Activated CD8-positive, alpha-beta T cell treated with anti-CD3 and anti-CD28 coated beads, Interleukin-2, amount 10 ng/mL, durations not matched to agents 7 days and 5 days (primary cell): ENCODE results near the gene CDC5L. TPM values are rescaled to one million over a fixed set of nuclear protein-coding genes. Genes with fewer than 3 reads are reported as not detected.

ENCODE experiments used
- ATAC-seq: fragments of 150-1000 bp; cut with Tn5 transposase; one replicate; pipeline ENCODE4 v1.10.0; 2021; ENCODE audit warnings: moderate library complexity
- CTCF ChIA-PET: fragments of 350-600 bp; sonication (Branson Sonifier 250); formaldehyde crosslinking; loops from one replicate; lab custom pipeline; 2021; ENCODE audit warnings: antibody characterized with exemption; lab: Charles Lee
- POLR2A ChIA-PET: fragments of 350-600 bp; sonication (Branson Sonifier 250); formaldehyde crosslinking; loops from one replicate; lab custom pipeline; 2021; ENCODE audit warnings: antibody characterized with exemption; lab: Charles Lee
- DNase-seq: peaks from one replicate; pipeline ENCODE4 v3.0.0-alpha.2; 2020
- H3K27ac Mint-ChIP-seq: one replicate; pipeline ENCODE4 v1.8.0; 2021; ENCODE audit warnings: mild to moderate bottlenecking, mixed read lengths
- H3K27me3 Mint-ChIP-seq: one replicate; pipeline ENCODE4 v1.8.0; 2021; ENCODE audit warnings: low read depth, mixed read lengths
- H3K36me3 Mint-ChIP-seq: one replicate; pipeline ENCODE4 v1.8.0; 2021; ENCODE audit warnings: low read depth, mixed read lengths
- H3K4me1 Mint-ChIP-seq: one replicate; pipeline ENCODE4 v1.8.0; 2021; ENCODE audit warnings: low read depth, mixed read lengths
- H3K4me3 Mint-ChIP-seq: one replicate; pipeline ENCODE4 v1.8.0; 2021; ENCODE audit warnings: mild to moderate bottlenecking, mixed read lengths
- H3K9me3 Mint-ChIP-seq: one replicate; pipeline ENCODE4 v1.8.0; 2022; ENCODE audit warnings: mixed read lengths; ENCODE audit not compliant: insufficient read depth
- total RNA-seq, 2 experiments: library from RNA; stranded (reverse); gene quantifications; one replicate each; pipeline ENCODE4 v1.2.3, GENCODE V29; 2021

The CDC5L gene
- total RNA-seq, 2 experiments from 2014 or later = 22.6 to 22.7 TPM

GRCh38 chr6:44458551-44458950, 71.0 kb downstream of the CDC5L start:
- Mint-ChIP-seq H3K27me3 (peaks cover 6% of the 10 kb centered on the region), H3K9me3 (no peaks in the 10 kb centered on the region), H3K36me3 (peaks cover 2% of the 10 kb centered on the region), H3K27ac (no peak overlapping the region), H3K4me3 (no peak overlapping the region), H3K4me1 (peaks cover 3% of the 10 kb centered on the region)
- CTCF ChIA-PET = interaction anchor here (0.9 to 11.6 kb wide), 7 partner anchors 11 to 190 kb away, joined by 3 to 52 read pairs (median 5); no protein-coding TSS in a partner anchor
- ATAC-seq = no peak
- DNase-seq = no peak
- POLR2A ChIA-PET = no interaction called here

GRCh38 chr6:44462335-44462734, 74.8 kb downstream of the CDC5L start:
- DNase-seq (no peak), ATAC-seq (no peak)
- Mint-ChIP-seq H3K4me1 (no peaks in the 10 kb centered on the region), H3K9me3 (no peaks in the 10 kb centered on the region), H3K27ac (no peak overlapping the region), H3K36me3 (no peaks in the 10 kb centered on the region), H3K27me3 (peaks cover 3% of the 10 kb centered on the region), H3K4me3 (no peak overlapping the region)
- CTCF ChIA-PET = interaction anchor here (11.6 kb wide), 1 partner anchor 15 kb away, joined by 52 read pairs; no protein-coding TSS in a partner anchor
- POLR2A ChIA-PET = no interaction called here

DNA sequence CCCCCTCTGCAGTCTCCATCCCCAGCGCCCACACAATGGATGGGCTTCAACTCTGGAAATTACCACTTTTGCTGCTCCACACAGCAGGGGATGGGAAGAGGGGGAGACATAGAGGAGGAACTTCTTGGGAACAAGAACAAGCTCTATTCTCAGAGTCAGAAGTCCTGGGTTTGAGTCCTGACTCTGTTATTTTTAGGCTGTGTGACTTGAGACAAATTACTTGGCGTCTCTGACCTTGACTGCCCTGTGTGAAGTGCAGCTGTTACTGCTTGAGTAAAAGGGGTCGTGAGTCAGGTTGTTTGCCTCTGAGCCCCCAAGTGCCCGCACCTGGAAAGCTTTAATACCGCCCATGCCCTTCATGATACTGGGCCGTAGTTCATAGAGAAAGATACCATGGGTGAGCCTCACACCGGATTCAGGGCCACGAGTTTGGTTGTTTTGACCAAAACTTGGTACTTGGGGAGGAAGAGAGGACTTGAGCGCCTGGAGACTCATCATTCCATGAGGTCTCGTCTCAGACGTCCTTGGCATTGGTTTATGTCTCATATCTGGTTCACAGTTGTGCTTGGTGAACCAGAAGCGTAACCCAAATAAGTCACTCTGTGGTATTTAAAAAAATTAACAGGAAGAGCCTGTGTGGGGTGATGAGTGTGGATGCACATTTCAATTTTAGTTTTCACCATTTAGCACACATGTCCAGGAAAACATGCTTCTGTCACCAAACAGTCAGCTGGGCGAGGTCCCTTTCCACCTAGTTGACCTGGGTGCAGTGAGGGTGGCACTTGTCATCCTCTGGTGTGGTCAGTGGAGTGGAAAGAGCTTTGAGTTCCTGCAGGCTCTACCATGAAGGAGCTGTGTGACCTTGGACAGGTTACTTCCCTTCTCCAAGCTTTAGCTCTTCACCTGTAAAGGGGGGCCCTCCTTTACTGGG, 75.6 kb downstream of the CDC5L start:
- DNase-seq = no peak
- Mint-ChIP-seq H3K36me3 (no peaks in the 10 kb centered on the region), H3K4me3 (no peak overlapping the region), H3K9me3 (no peaks in the 10 kb centered on the region), H3K4me1 (no peaks in the 10 kb centered on the region), H3K27ac (no peak overlapping the region), H3K27me3 (no peaks in the 10 kb centered on the region)
- ChIA-PET CTCF (interaction anchor here (1.3 to 11.6 kb wide), 2 partner anchors 14 to 32 kb away, joined by 5 to 52 read pairs; no protein-coding TSS in a partner anchor), POLR2A (no interaction called here)
- ATAC-seq = no peak

- H3K4me1 Mint-ChIP-seq = no peaks in the 10 kb centered on the region
- CTCF ChIA-PET = interaction anchor here (1.3 to 11.6 kb wide), 2 partner anchors 13 to 33 kb away, joined by 5 to 52 read pairs; no protein-coding TSS in a partner anchor
- H3K36me3 Mint-ChIP-seq = no peaks in the 10 kb centered on the region
- no peak overlapping the region for H3K4me3 Mint-ChIP-seq
- POLR2A ChIA-PET = no interaction called here
- no peak overlapping the region for H3K27ac Mint-ChIP-seq
- DNase-seq (no peak), ATAC-seq (no peak)
- no peaks in the 10 kb centered on the region for H3K9me3 Mint-ChIP-seq
- peaks cover under 1% of the 10 kb centered on the region for H3K27me3 Mint-ChIP-seq
Observed at GRCh38 chr6:44463728-44464450, 76.4 kb downstream of the CDC5L start.

GRCh38 chr6:44464527-44465310, 77.2 kb downstream of the CDC5L start:
- ATAC-seq (no peak), DNase-seq (no peak)
- H3K4me1 Mint-ChIP-seq = no peaks in the 10 kb centered on the region
- no peaks in the 10 kb centered on the region for H3K9me3 Mint-ChIP-seq
- no peak overlapping the region for H3K27ac Mint-ChIP-seq
- no peak overlapping the region for H3K4me3 Mint-ChIP-seq
- H3K36me3 Mint-ChIP-seq = no peaks in the 10 kb centered on the region
- CTCF ChIA-PET = interaction anchor here (11.6 kb wide), 1 partner anchor 12 kb away, joined by 52 read pairs; no protein-coding TSS in a partner anchor
- peaks cover 2% of the 10 kb centered on the region for H3K27me3 Mint-ChIP-seq
- POLR2A ChIA-PET = no interaction called here

GRCh38 chr6:44466955-44467354, 79.4 kb downstream of the CDC5L start:
- ChIA-PET CTCF (interaction anchor here (11.6 kb wide), 1 partner anchor 10 kb away, joined by 52 read pairs; no protein-coding TSS in a partner anchor), POLR2A (no interaction called here)
- H3K27ac Mint-ChIP-seq = no peak overlapping the region
- no peaks in the 10 kb centered on the region for H3K9me3 Mint-ChIP-seq
- no peaks in the 10 kb centered on the region for H3K36me3 Mint-ChIP-seq
- H3K4me3 Mint-ChIP-seq = no peak overlapping the region
- peaks cover 5% of the 10 kb centered on the region for H3K27me3 Mint-ChIP-seq
- DNase-seq (no peak), ATAC-seq (no peak)
- no peaks in the 10 kb centered on the region for H3K4me1 Mint-ChIP-seq

- Mint-ChIP-seq H3K4me3 (no peak overlapping the region), H3K4me1 (no peaks in the 10 kb centered on the region), H3K36me3 (no peaks in the 10 kb centered on the region), H3K27me3 (peaks cover 7% of the 10 kb centered on the region), H3K27ac (no peak overlapping the region), H3K9me3 (no peaks in the 10 kb centered on the region)
- no peak for DNase-seq
- CTCF ChIA-PET = interaction anchor here (1.1 to 2.6 kb wide), 3 partner anchors 10 to 37 kb away, joined by 3 to 19 read pairs (median 4); no protein-coding TSS in a partner anchor
- no peak for ATAC-seq
- POLR2A ChIA-PET = no interaction called here
Observed at GRCh38 chr6:44468835-44469234, 81.3 kb downstream of the CDC5L start.

DNA sequence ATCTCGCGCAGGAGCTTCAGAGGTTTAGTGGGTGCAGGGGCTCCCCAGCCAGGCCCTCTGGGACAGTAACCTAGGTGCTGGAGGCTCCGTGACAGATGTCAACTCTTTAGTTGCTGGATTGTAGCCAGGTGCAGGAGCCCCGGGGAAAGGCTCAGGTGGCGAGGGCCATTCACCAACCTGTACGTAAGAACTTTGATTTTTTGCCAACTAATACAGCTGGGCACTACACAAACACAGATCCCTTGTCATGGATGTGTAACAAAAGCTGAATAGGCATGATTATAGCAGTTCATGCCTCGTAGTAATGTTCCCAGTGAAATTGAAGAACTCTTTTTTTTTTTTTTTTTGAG, 82.6 kb downstream of the CDC5L start:
- Mint-ChIP-seq H3K4me3 (no peak overlapping the region), H3K36me3 (no peaks in the 10 kb centered on the region), H3K9me3 (no peaks in the 10 kb centered on the region), H3K27ac (no peak overlapping the region), H3K27me3 (peaks cover 7% of the 10 kb centered on the region), H3K4me1 (no peaks in the 10 kb centered on the region)
- ATAC-seq (no peak), DNase-seq (no peak)
- ChIA-PET CTCF (interaction anchor here (0.7 to 2.6 kb wide), 19 partner anchors 9 to 1452 kb away, joined by 3 to 19 read pairs (median 5); no protein-coding TSS in a partner anchor), POLR2A (no interaction called here)

- Mint-ChIP-seq H3K27ac (no peak overlapping the region), H3K36me3 (no peaks in the 10 kb centered on the region), H3K9me3 (no peaks in the 10 kb centered on the region), H3K4me3 (no peak overlapping the region), H3K4me1 (peaks cover 3% of the 10 kb centered on the region), H3K27me3 (peaks cover 7% of the 10 kb centered on the region)
- DNase-seq = no peak
- POLR2A ChIA-PET = no interaction called here
- ATAC-seq = no peak
- CTCF ChIA-PET = interaction anchor here (0.7 to 2.6 kb wide), 9 partner anchors 9 to 1249 kb away, joined by 3 to 19 read pairs (median 4); no protein-coding TSS in a partner anchor
Observed at GRCh38 chr6:44470746-44471145, 83.2 kb downstream of the CDC5L start.

DNA sequence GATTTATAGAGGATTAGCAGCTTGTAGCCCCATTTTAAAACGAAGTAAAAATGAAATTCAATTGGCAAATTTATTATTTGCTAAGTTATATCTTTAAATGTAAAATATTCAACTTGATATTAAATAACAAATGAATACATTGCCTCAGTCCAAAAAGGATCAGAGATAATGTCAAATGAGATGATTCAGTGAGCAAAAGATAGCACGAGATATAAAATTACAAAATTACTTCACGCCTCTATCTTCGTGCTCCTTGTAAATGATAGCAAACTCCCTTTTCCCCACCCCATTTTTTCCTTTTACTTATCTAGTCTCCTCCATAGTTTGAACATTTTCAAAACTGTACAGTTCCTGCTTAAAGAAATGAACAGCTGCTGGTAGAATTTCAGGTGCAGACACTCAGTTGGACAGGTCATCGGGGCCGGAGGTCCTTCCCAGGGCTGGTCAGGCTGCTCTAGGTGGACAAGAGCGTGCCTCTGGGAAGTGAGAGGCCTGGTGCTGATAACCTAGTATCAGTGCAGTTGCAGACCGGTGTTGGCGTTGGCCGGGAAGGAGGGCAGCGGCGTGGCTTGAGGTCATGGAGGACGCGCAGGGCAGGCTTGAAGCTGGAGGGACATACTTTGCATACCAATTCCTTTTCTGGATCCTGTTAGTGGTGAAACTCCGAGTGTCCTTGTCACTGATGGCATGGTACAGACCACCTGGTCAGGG, 83.9 kb downstream of the CDC5L start:
- no peak for DNase-seq
- POLR2A ChIA-PET = no interaction called here
- Mint-ChIP-seq H3K27ac (no peak overlapping the region), H3K27me3 (peaks cover 7% of the 10 kb centered on the region), H3K4me1 (peaks cover 5% of the 10 kb centered on the region), H3K36me3 (no peaks in the 10 kb centered on the region), H3K4me3 (no peak overlapping the region), H3K9me3 (no peaks in the 10 kb centered on the region)
- CTCF ChIA-PET = interaction anchor here (0.8 to 2.6 kb wide), 3 partner anchors 27 to 49 kb away, joined by 3 to 13 read pairs (median 3); no protein-coding TSS in a partner anchor
- no peak for ATAC-seq
